Vagina (tissue), 2 donors: ENCODE measurements around the gene SCO1.

Experiments
- CTCF ChIP-seq, 3 experiments: fragments of 450-650 bp in 2 of 3; fragments of 200-600 bp in 1 of 3; sonication (generic) in 1 of 3; IDR thresholded peaks; one replicate each; pipeline ENCODE4 v1.5.1; 2017 to 2019; ENCODE audit warnings: antibody characterized with exemption in 3 of 3, mild to moderate bottlenecking in 2 of 3, moderate library complexity in 2 of 3
- POLR2A ChIP-seq, 2 donors: fragments of 450-650 bp; IDR thresholded peaks; one replicate each; pipeline ENCODE4 v1.6.1; 2017; ENCODE audit warnings: antibody characterized with exemption in 2 of 2, mild to moderate bottlenecking in 2 of 2, moderate library complexity in 2 of 2
- POLR2AphosphoS5 ChIP-seq, 2 donors: sonication (generic); formaldehyde crosslinking; IDR thresholded peaks; one replicate each; pipeline ENCODE4 v1.9.0; 2017; ENCODE audit warnings: antibody characterized with exemption in 2 of 2, mild to moderate bottlenecking in 2 of 2, low read depth in 1 of 2; ENCODE audit not compliant: insufficient read depth in 1 of 2

DNA sequence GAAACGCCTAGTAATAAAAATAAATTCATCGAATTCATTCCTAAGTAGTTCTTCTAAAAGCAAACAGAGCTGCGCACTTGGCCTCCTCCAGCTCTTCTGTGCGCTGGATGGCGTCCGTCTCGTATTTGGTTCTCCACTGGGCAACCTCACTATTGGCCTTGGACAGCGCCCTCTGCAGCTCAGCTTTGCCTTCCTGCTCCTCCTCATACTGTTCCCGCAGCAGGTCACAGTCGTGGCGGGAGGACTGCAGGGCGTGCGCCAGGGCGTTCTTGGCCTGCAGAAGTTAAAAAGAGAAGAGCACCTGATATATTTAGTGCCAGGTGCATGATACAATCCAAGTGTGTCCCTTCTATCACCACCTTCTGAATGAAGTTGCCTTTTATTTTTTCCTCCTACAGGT is 62.0 kb downstream of the SCO1 start:
- TF ChIP-seq CTCF (IDR thresholded peaks at IDR 0.05) (no peak), POLR2AphosphoS5 (IDR thresholded peaks at IDR 0.05; ENCODE audit: insufficient read depth in 1 of 2, low read depth in 1 of 2) (no peak), POLR2A (IDR thresholded peaks at IDR 0.05) (no peak)
